A172 (cell line): ENCODE results near the gene OTUD1. TPM values are rescaled to one million over a fixed set of nuclear protein-coding genes. Genes with fewer than 3 reads are reported as not detected.

ENCODE experiments used
- DNase-seq: peaks from one replicate; pipeline ENCODE4 v3.0.0-alpha.2; 2015; ENCODE audit warnings: low spot score
- total RNA-seq: library from RNA; depleted of rRNA; stranded (reverse); fragments of >200 nt; shearing (Covaris generic); gene quantifications from 2 replicates; pipeline ENCODE4 v1.2.3, GENCODE V29; 2014; rRNA removed

The OTUD1 gene
- total RNA-seq, 1 experiment from 2014 or later, result 4.7 TPM

GRCh38 chr10:23467012-23467411 is 28.1 kb downstream of the OTUD1 start:
- DNase-seq, result no peak

GRCh38 chr10:23467548-23467947 is 28.7 kb downstream of the OTUD1 start:
- no peak for DNase-seq

GRCh38 chr10:23469596-23470237 is 30.8 kb downstream of the OTUD1 start:
- DNase-seq, result no peak

GRCh38 chr10:23472181-23472580 is 33.3 kb downstream of the OTUD1 start:
- no peak for DNase-seq

GRCh38 chr10:23474081-23474480 is 35.2 kb downstream of the OTUD1 start:
- no peak for DNase-seq

- DNase-seq, result no peak
Observed at GRCh38 chr10:23474626-23475025, 35.8 kb downstream of the OTUD1 start.

- DNase-seq, result no peak
Observed at GRCh38 chr10:23478570-23478969, 39.7 kb downstream of the OTUD1 start.

- no peak for DNase-seq
Observed at GRCh38 chr10:23479798-23480473, 41.1 kb downstream of the OTUD1 start.

GRCh38 chr10:23481363-23481961 is 42.6 kb downstream of the OTUD1 start:
- DNase-seq, result no peak

GRCh38 chr10:23490115-23490514 is 51.2 kb downstream of the OTUD1 start:
- no peak for DNase-seq

Other genes with a start within 250 kb of the OTUD1 start
- gene PTF1A, start 246.8 kb upstream of the OTUD1 start, total RNA-seq, result not detected in 2 replicates
- gene C10orf67, start 94.3 kb upstream of the OTUD1 start, total RNA-seq, result 1.0 TPM in 1 of 2 replicates, not detected in the other